ENCODE measurements around the gene MORN4. TPM values are rescaled to one million over a fixed set of nuclear protein-coding genes. Genes with fewer than 3 reads are reported as not detected.

Gene MORN4
- total RNA-seq, 2 experiments from 2014 or later: 2.4 to 5.4 TPM

GRCh38 chr10:97571622-97572021 is 61.7 kb downstream of the MORN4 start:
- intact Hi-C loops (cut with micrococcal nuclease; ENCODE audit: unreplicated experiment): loop anchor here (1.0 to 5.0 kb wide), 2 partner anchors 41 to 161 kb away; no protein-coding TSS in a partner anchor
- Histone ChIP-seq H3K4me1 (ENCODE audit: insufficient read depth, low read length, poor library complexity, severe bottlenecking) (no peaks in the 10 kb centered on the region), H4K20me1 (ENCODE audit: insufficient read depth, low read length) (no peaks in the 10 kb centered on the region), H3K36me3 (ENCODE audit: insufficient read depth, low read length) (no peaks in the 10 kb centered on the region), H3K27ac (ENCODE audit: low read depth, low read length, poor library complexity, severe bottlenecking) (no peak overlapping the region), H3K79me2 (ENCODE audit: insufficient read depth, low read depth, low read length) (no peaks in the 10 kb centered on the region), H3K9me2 (ENCODE audit: insufficient read depth, low read length) (no peaks in the 10 kb centered on the region), H3K9me3 (ENCODE audit: low read length) (no peaks in the 10 kb centered on the region), H3K4me2 (ENCODE audit: low read length) (no peak overlapping the region), H3K4me3 (ENCODE audit: low read depth, low read length, poor library complexity, severe bottlenecking) (no peak overlapping the region), H2AFZ (ENCODE audit: low read length) (no peak overlapping the region)
- ChIA-PET POLR2A (interaction anchor here (1.3 kb wide), 1 partner anchor 39 kb away, joined by 3 read pairs; no protein-coding TSS in a partner anchor), CTCF (ENCODE audit: unreplicated experiment) (interaction anchor here (0.6 to 1.6 kb wide), 4 partner anchors 10 to 59 kb away, joined by 3 to 5 read pairs (median 3); no protein-coding TSS in a partner anchor)
- no peak for TF ChIP-seq CTCF (conservative IDR thresholded peaks at IDR 0.05; ENCODE audit: low read length)
- TF ChIP-seq EZH2phosphoT487 (IDR thresholded peaks at IDR 0.05; ENCODE audit: borderline replicate concordance, low read depth, low read length): no peak
- DNase-seq (ENCODE audit: low spot score): no peak
- BruUV-seq (replicated peaks): no TSS peak

GRCh38 chr10:97570789-97571471 is 62.4 kb downstream of the MORN4 start:
- BruUV-seq (replicated peaks): no TSS peak
- intact Hi-C loops (cut with micrococcal nuclease; ENCODE audit: unreplicated experiment): loop anchor here (5.0 kb wide), 1 partner anchor 161 kb away; no protein-coding TSS in a partner anchor
- DNase-seq (ENCODE audit: low spot score): no peak
- Histone ChIP-seq H3K4me3 (ENCODE audit: low read depth, low read length, poor library complexity, severe bottlenecking) (no peak overlapping the region), H3K36me3 (ENCODE audit: insufficient read depth, low read length) (no peaks in the 10 kb centered on the region), H3K9me3 (ENCODE audit: low read length) (no peaks in the 10 kb centered on the region), H3K4me1 (ENCODE audit: insufficient read depth, low read length, poor library complexity, severe bottlenecking) (no peaks in the 10 kb centered on the region), H3K27ac (ENCODE audit: low read depth, low read length, poor library complexity, severe bottlenecking) (no peak overlapping the region), H2AFZ (ENCODE audit: low read length) (no peak overlapping the region), H3K9me2 (ENCODE audit: insufficient read depth, low read length) (no peaks in the 10 kb centered on the region), H4K20me1 (ENCODE audit: insufficient read depth, low read length) (no peaks in the 10 kb centered on the region), H3K79me2 (ENCODE audit: insufficient read depth, low read depth, low read length) (no peaks in the 10 kb centered on the region), H3K4me2 (ENCODE audit: low read length) (no peak overlapping the region)
- POLR2A ChIA-PET: no interaction called here
- TF ChIP-seq EZH2phosphoT487 (IDR thresholded peaks at IDR 0.05; ENCODE audit: borderline replicate concordance, low read depth, low read length) (no peak), CTCF (conservative IDR thresholded peaks at IDR 0.05; ENCODE audit: low read length) (no peak)
- CTCF ChIA-PET (ENCODE audit: unreplicated experiment): interaction anchor here (1.5 kb wide), 1 partner anchor 42 kb away, joined by 5 read pairs; no protein-coding TSS in a partner anchor
